ENCODE results near the gene COX6A2.
"Not testable (repeated sequence)": the region's sequence is repeated elsewhere in the genome, so short reads cannot be mapped to it uniquely, and the experiment has no call there.

Gene COX6A2

DNA sequence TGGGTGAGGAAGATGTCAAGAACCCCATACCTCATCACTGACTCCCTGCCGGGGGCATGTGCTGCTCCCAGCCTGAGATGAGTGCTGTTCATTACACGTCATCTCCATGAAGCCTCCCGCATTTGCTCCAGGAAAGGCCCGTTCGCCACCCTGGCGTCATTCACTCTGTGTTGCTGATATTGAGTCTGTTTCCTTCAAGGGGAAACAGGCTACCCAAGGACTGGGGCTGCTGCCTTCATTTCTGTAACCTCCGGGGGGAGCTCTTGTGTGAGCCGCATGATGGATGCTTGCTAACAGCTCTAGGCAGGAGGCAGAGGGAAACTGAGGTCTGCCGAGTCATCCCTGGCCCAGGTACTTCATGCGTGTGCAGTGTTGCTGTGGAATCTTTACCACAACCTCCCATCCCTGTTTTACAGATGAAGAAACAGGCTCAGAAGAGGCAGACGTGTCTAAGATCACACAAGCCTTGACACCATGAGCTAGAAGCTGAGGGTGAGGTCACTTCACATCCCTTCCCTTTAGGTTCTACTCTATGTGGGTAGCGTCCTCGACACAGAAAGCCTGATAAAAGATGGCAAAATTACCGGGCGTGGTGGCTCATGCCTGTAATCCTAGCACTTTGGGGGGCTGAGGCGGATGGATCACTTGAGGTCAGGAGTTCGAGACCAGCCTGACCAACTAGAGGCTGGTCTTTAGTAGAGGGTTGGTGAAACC is 27.6 kb upstream of the COX6A2 start:
- peak overlapping the region; percentile 71 to 90 for H3K4me3 Mint-ChIP-seq
- ATAC-seq (no peak), DNase-seq (peak; percentile 31 to 43)
- peaks cover 59% of the 10 kb centered on the region for H3K4me1 Mint-ChIP-seq
- no peaks in the 10 kb centered on the region for H3K9me3 Mint-ChIP-seq
- H3K27me3 Mint-ChIP-seq, result no peaks in the 10 kb centered on the region
- peak overlapping the region in 1 of 2 donors; percentile 66 for H3K27ac Mint-ChIP-seq

DNA sequence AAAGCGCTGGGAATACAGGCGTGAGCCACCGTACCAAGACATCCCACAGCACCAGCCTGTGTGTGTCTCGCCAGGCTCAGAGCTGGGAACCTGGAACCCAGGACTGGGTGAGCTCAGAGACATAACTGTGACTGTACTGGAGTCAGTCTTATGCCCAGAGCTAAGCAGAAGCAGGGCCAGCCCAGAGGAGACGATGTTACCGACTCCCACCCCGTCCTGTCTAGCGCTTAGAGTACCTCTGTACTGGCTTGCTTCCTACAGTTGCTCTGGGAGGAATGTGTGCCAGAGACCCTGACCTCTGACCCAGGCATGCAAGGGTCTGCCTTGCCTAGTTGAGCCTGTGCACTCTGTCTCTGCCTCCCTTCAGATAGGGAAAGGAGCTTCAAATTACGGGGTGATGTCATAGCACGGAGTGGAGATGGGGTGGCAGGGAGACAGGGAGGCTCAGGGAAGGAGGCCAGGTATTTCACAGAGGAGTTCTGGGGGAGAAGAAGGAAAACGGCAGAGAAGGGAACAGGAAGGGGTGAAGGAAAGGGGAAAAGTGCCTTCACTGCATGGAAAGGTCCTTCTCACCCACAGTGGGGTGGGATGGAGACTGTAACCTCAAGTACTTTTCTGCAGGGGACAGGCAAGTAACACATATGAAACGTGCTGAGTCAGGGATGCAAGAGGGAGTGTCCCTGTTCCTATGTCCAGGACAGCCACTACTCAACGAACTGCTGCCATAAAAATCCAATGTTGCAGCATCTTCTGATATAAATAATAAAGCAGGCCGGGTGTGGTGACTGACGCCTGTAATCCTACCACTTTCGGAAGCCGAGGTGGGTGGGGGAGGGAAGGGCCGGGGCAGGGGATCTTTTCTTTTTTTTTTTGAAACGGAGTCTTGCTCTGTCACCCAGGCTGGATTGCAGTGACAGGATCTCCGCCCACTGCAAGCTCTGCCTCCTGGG is 25.4 kb upstream of the COX6A2 start:
- no peak for ATAC-seq
- H3K4me3 Mint-ChIP-seq, result peak overlapping the region in 1 of 2 donors; percentile 2
- no peak for DNase-seq

DNA sequence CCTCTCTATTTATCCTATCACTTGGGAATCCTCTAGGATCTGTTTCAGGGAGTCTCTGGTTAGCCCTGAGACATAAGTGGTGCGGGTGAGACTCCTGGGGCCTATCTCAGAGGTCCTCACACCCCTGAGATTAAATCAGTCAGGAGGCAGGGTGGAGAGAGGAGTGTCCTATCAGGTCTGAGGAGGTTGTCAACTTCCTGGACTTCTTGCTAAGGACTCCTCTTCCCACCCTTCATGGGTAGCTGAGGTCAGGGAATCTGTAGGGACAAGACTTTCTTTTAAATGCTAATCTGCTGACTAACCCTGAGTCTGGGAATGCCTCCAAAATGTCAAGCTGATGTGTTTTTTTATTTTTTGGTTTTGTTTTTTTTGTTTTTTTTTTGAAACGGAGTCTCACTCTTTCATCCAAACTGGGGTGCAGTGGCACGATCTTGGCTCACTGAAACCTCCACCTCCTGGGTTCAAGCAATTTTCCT is 24.5 kb upstream of the COX6A2 start:
- DNase-seq (no peak), ATAC-seq (no peak)
- peaks cover 47% of the 10 kb centered on the region for H3K4me1 Mint-ChIP-seq
- no peaks in the 10 kb centered on the region for H3K9me3 Mint-ChIP-seq
- no peak overlapping the region for H3K4me3 Mint-ChIP-seq
- no peak overlapping the region for H3K27ac Mint-ChIP-seq
- no peaks in the 10 kb centered on the region for H3K27me3 Mint-ChIP-seq

More for the DNA sequence above, 25.4 kb upstream of the COX6A2 start:
- H3K27me3 Mint-ChIP-seq, result no peaks in the 10 kb centered on the region
- peaks cover 53% of the 10 kb centered on the region for H3K4me1 Mint-ChIP-seq
- H3K9me3 Mint-ChIP-seq, result no peaks in the 10 kb centered on the region
- H3K27ac Mint-ChIP-seq, result peak overlapping the region; percentile 0 to 10

DNA sequence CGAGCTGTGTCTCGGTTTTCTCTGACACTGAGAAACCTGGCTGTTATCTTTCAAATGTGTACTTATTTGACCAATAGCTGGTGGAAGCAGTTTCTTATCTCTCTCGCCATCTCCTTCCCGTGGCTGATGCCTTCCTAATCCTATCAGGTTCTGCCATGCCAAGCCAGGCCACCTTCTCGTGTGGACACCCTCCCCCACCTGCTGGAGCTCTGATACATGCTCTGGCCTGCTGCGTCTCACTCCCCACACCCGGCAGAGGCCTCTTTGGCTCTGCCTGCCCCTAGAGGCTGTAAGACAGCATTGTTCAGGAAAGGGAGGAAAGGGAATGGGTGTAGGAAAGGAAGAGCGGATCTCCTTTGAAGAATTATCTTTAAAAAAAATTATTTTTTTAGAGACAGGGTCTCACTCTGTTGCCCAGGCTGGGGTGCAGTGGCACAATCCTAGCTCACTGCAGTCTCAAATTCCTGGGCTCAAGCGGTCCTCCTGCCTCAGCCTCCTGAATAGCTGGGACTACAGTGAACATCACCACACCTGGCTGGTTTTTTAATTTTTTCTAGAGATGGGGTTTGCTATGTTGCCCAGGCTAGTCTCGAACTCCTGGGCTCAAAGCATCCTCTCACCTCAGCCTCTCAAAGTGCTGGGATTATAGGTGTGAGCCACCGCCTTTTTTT is 23.7 kb upstream of the COX6A2 start:
- no peak overlapping the region for H3K4me3 Mint-ChIP-seq
- ATAC-seq (no peak), DNase-seq (no peak)
- H3K27ac Mint-ChIP-seq, result no peak overlapping the region
- H3K9me3 Mint-ChIP-seq, result no peaks in the 10 kb centered on the region
- no peaks in the 10 kb centered on the region for H3K27me3 Mint-ChIP-seq
- peaks cover 38% of the 10 kb centered on the region for H3K4me1 Mint-ChIP-seq

DNA sequence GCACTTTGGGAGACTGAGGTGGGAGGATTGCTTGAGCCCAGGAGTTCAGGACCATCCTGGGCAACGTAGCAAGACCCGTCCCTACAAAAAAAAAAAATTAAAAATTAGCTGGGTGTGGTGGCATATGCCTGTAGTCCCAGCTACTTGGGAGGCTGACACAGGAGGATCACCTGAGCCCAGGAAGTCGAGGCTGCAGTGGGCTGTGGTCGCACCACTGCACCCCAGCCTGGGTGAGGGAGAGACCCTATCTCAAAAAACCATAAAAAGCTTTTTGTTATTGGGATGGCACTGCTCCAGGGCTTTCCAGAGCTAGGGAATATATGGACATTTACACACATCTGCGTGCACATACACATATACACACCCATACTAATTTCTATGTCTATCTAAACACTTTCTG is 23.0 kb upstream of the COX6A2 start:
- H3K4me1 Mint-ChIP-seq, result peaks cover 33% of the 10 kb centered on the region
- no peak for DNase-seq
- ATAC-seq, result no peak
- no peak overlapping the region for H3K27ac Mint-ChIP-seq
- no peak overlapping the region for H3K4me3 Mint-ChIP-seq
- H3K27me3 Mint-ChIP-seq, result no peaks in the 10 kb centered on the region
- H3K9me3 Mint-ChIP-seq, result peaks cover 0 to under 1% of the 10 kb centered on the region in 2 donors

DNA sequence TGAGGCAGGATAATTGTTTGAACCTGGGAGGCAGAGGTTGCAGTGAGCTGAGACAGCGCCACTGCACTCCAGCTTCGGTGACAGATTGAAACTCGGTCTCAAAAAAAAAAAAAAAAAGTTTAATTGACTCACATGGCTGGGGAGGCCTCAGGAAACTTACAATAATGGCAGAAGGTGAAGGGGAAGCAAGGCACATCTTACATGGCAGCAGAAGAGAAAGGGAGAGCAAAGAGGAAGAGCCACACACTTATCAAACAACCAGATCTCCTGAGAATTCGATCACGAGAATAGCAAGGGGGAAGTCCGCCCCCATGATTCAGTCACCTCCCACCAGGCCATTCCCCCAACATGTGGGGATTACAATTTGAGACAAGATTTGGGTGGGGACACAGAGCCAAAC is 17.8 kb upstream of the COX6A2 start:
- peak overlapping the region in 1 of 2 donors; percentile 10 for H3K27ac Mint-ChIP-seq
- DNase-seq, H3K9me3 Mint-ChIP-seq, H3K27me3 Mint-ChIP-seq, ATAC-seq, H3K4me3 Mint-ChIP-seq: not testable (repeated sequence)
- peaks cover 22% of the 10 kb centered on the region for H3K4me1 Mint-ChIP-seq

DNA sequence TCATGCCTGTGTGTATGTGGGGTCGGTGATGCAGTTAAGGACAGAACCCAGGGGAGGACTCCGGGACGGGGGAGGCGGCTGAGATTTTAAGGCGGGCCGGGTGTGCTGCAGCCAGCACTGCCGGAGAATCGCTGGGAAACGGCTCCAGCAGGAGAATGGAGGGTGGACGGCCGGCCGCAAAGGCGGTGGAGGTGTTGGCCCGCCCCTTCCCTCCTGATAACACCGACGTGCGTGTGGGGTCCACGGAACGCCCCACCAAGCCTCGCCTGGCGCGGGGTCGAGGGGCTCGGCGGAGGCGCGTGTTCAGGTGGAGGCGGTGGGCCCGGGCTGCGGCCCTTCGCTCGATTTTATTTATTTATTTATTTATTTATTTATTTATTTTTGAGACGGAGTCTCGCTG is 13.8 kb upstream of the COX6A2 start:
- Mint-ChIP-seq H3K4me1 (peaks cover 34% of the 10 kb centered on the region), H3K9me3 (peaks cover 0 to 7% of the 10 kb centered on the region in 2 donors), H3K27ac (peak overlapping the region in 1 of 2 donors; percentile 79), H3K27me3 (peaks cover 7% of the 10 kb centered on the region), H3K4me3 (peak overlapping the region; percentile 82)
- DNase-seq (no peak), ATAC-seq (no peak)

DNA sequence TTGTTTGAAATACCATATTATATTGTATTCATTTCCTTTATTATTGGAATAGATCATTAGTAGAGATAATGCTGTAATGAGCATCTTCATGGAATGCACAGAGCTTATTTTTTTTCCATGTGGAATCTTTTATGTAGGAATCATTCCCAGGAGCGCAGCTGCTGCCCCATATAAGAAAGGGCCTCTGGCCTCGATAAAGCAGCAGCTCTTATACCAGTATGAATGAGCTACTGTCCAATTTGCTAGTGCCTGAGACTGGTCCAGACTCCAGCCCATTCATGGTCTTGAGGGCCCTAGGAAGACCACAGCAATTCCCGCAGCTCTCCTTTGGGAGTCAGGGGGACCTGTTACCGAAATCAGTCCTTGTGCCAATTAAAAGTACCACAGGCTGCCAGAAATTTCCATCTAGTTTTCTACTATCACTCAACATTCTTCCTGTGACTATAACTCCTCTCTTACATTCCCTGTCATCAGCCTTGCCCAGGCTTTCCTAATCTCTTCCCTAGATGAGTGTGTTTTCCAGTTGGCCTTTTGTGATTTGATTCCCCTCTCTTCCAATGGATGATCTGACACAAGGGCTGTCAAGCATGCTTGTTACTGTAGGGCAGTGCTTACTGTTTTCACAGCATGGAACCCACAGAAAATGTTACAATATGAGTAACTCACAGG is 12.5 kb upstream of the COX6A2 start:
- no peak for ATAC-seq
- Mint-ChIP-seq H3K27ac (no peak overlapping the region), H3K9me3 (peaks cover 0 to 1% of the 10 kb centered on the region in 2 donors), H3K4me1 (peaks cover 28% of the 10 kb centered on the region), H3K27me3 (peaks cover 7% of the 10 kb centered on the region), H3K4me3 (no peak overlapping the region)
- DNase-seq, result no peak

DNA sequence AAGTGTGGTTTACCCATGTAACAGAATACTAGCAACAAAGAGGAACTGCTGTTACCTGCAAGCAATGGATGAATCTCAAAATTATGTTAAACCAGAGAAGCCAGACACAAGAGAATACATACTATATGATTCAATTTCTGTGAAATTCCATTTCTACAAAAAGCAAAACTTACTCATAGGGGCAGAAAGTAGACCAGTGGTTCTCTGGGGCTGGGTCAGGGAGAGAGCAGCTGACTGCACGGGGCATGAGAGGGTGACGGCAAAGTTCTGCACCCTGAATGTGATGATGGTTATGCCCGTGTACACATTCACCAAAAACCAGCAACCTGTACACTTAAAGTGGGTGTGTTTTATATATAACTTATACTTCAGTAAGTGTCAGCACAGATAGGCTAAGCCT is 11.4 kb upstream of the COX6A2 start:
- DNase-seq, result no peak
- H3K4me3 Mint-ChIP-seq, result no peak overlapping the region
- H3K9me3 Mint-ChIP-seq, result no peaks in the 10 kb centered on the region
- peaks cover 27% of the 10 kb centered on the region for H3K4me1 Mint-ChIP-seq
- no peak for ATAC-seq
- peak overlapping the region in 1 of 2 donors; percentile 47 for H3K27ac Mint-ChIP-seq
- peaks cover 7% of the 10 kb centered on the region for H3K27me3 Mint-ChIP-seq

DNA sequence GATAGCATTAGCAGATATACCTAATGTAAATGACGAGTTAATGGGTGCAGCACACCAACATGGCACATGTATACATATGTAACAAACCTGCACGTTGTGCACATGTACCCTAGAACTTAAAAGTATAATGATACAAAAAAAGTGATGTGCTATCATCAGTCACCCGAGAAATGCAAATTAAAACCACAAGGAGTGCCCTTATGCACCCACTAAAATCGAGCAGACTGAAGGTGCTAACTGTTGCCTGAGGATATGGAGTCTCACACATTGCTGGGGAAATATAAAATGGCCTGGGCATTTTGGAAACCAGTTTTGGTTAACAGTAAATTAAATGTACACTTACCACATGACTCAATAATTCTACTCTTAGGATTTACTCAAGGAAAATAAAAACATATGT is 10.9 kb upstream of the COX6A2 start:
- DNase-seq, H3K4me3 Mint-ChIP-seq, H3K27me3 Mint-ChIP-seq, ATAC-seq, H3K9me3 Mint-ChIP-seq: not testable (repeated sequence)
- peak overlapping the region in 1 of 2 donors; percentile 47 for H3K27ac Mint-ChIP-seq
- H3K4me1 Mint-ChIP-seq, result peaks cover 27% of the 10 kb centered on the region

DNA sequence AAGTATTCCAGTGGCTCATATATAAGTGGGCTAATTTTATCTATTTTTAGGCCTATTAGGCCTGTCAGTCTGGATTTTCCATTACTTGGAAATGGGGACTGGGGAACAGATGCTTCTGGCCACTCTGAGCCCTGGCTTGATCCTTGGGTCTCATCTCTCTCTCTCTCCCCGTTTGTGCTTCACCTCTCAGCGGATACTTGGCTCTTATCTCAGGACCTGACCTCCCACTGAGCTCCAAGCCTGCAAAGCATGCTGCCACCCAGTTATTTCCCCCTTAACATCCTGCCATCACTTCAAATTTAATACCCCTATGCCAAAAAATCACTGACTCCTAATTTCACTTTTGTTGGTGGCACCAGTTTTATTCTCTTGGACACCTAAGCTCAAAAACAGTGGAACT is 10.3 kb upstream of the COX6A2 start:
- Mint-ChIP-seq H3K4me3 (no peak overlapping the region), H3K27ac (no peak overlapping the region), H3K9me3 (no peaks in the 10 kb centered on the region), H3K27me3 (peaks cover 7% of the 10 kb centered on the region), H3K4me1 (peaks cover 27% of the 10 kb centered on the region)
- ATAC-seq (no peak), DNase-seq (no peak)

DNA sequence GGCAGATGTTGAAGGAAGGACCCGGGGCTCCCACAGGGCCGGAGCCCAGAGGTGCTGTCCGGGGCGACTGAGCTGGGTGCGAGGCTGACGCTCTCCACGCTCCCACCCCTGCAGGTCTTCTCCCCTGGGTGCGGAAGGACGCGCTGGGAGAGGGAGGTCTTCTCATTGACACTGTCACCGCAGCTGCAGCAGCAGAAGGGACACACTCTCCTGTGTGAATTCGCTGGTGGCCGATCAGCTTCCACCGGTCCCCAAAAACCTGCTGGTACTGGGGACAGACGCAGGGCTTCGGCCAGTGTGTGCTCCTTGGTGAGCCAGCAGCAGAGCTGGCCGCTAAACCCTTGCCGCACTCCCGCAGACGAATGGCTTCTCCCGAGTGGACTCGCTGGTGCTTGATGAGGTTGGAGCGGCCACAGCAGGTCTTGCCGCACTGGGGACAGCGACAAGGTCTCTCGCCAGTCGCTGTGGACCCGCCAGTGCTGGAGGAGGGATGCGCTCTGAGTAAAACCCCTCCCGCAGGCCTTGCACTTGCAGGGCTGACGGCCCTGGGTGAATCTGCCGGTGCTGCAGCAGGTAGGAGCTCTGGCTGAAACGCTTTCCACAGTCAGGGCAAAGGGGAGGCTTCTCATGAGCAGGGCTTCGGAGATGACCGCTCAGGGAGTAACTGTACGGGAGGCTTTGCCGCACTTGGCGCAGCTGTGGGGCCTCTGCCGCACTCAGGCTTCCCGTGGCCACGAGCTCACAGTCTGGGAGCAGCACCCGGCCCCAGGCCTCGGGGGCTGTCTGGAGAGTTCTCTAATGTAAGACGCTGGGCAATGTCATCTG is 8.3 kb upstream of the COX6A2 start:
- Mint-ChIP-seq H3K4me3 (no peak overlapping the region), H3K27me3 (no peaks in the 10 kb centered on the region), H3K4me1 (peaks cover 16% of the 10 kb centered on the region), H3K27ac (peak overlapping the region in 1 of 2 donors; percentile 19), H3K9me3 (no peaks in the 10 kb centered on the region)
- no peak for DNase-seq
- ATAC-seq, result no peak

DNA sequence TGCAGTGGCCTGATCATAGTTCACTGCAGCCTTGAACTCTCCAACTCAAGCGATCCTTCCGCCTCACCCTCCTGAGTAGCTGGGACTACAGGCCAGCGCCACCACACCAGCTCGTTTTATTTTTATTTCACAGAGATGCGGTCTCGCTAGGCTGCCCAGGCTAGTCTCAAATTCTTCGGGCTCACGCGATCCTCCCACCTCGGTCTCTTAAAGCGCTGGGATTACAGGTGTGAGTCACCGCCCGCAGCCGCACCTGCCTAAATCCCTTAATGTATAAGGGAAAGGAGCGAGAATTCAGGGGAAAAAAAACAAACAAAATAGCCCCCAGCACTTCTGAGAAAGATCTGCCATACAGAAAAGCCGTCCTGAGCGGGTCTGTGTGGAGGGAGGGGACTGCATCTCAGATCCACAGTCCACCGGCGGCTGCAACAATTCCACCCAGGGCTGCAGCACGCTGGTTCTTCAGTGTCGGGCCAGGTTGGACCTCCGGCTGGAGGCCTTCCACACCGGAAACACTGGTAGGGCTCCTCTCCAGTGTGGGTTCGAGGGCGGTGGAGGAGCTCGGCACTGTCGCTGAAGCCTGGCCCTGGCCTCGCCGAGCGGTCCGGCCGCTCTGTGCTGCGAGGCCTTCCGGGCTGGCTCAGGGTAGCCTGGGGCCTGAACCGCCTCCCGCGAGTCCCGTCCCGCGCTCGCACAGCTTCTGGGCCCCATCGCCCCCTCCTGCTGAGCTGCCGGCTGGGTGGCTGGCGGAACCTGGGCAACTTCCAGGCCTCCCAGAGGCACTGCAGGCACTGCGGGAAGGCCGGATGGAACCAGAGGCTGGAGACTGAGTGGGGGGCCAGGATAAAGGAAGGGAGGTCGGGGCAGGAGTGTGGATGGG is 7.4 kb upstream of the COX6A2 start:
- H3K4me1 Mint-ChIP-seq, result peaks cover 25% of the 10 kb centered on the region
- H3K9me3 Mint-ChIP-seq, result no peaks in the 10 kb centered on the region
- peak overlapping the region in 1 of 2 donors; percentile 22 for H3K27ac Mint-ChIP-seq
- no peak overlapping the region for H3K4me3 Mint-ChIP-seq
- ATAC-seq (no peak), DNase-seq (no peak)
- no peaks in the 10 kb centered on the region for H3K27me3 Mint-ChIP-seq
